ENCODE results near the gene SLX4. TPM values are rescaled to one million over a fixed set of nuclear protein-coding genes. Genes with fewer than 3 reads are reported as not detected.

Gene SLX4
- total and polyA plus RNA-seq, 2 donors: 2.7 to 4.4 TPM

DNA sequence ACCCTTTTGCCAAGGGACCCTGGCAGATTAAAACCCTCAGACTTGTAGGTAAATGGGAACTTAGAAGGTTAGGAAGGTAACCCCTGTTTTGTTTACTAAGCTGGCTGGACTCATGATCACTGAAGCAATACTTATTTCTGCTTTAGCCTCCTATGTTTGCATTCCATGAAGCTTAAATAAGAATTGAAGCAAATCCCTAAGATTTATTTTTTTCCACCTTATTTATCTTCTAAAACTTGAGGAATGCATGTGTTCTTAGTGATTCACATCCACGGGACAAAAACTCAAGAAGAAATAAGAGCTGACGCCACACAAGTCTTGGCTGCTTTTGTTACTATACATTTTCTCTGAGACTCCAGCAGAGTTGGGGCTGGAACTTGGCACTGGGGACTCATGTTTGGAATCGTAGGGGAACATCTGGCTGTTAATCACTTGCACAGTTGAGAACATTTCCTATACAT is 75.1 kb downstream of the SLX4 start:
- WGBS: 48% methylated on average over 3 of the region's 3 CpGs
- H3K36me3 ChIP-seq (ENCODE audit: insufficient read depth): peaks cover 5% of the 10 kb centered on the region
- H3K27ac ChIP-seq (ENCODE audit: low read depth): no peak overlapping the region
- no peak for DNase-seq (ENCODE audit: extremely low spot score)
- no peak overlapping the region for H3K4me3 ChIP-seq (ENCODE audit: low read depth, low read length)
- no peaks in the 10 kb centered on the region for H3K4me1 ChIP-seq (ENCODE audit: insufficient read depth)

DNA sequence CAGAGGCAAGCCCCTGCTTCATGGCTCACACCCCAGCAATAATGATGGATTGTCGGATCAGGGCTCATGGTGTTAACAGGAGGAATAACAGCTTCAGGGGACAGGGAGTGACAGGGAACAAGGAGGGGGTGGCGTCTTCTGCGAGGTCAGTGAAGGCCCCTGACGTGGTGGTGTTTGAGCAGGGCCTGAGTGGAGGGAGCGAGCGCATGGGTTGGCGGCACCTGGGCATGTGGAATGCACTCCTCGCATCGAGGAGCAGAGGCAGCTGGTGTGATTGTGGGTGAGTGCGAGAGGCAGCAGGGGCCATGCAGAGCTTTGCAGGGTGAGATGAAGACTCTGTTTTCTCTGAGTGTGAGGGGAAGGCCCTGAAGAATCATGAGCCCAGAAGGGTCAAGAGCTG is 77.3 kb downstream of the SLX4 start:
- Histone ChIP-seq H3K4me1 (ENCODE audit: insufficient read depth) (no peaks in the 10 kb centered on the region), H3K27ac (ENCODE audit: low read depth) (no peak overlapping the region), H3K4me3 (ENCODE audit: low read depth, low read length) (no peak overlapping the region), H3K36me3 (ENCODE audit: insufficient read depth) (peaks cover 5% of the 10 kb centered on the region)
- WGBS: 94% methylated on average over 10 of the region's 10 CpGs
- DNase-seq (ENCODE audit: extremely low spot score): no peak

DNA sequence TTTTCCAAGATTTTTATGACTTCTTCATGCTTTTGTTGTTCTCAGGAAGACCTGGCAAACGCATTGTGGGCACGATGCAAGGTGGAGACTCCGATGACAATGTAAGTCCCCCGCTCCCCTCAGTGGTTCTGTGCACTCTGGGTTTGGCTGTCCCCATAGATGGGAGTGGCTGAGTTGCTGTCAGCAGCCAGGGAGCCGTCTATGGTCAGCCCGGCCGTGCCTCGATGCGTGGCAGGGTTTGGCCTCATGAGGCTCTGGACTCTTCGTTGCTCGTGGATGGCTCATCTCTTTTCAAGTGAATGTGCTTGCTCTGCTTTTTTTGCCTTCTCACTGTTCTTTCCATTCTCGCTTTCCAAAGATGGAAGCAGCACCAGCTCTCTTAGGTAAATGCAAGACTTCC is 78.7 kb downstream of the SLX4 start:
- 91% methylated on average over 12 of the region's 12 CpGs for WGBS
- Histone ChIP-seq H3K4me1 (ENCODE audit: insufficient read depth) (no peaks in the 10 kb centered on the region), H3K4me3 (ENCODE audit: low read depth, low read length) (no peak overlapping the region), H3K36me3 (ENCODE audit: insufficient read depth) (peaks cover 5% of the 10 kb centered on the region), H3K27ac (ENCODE audit: low read depth) (no peak overlapping the region)
- DNase-seq (ENCODE audit: extremely low spot score): no peak

Other genes with a start within 250 kb of the SLX4 start
- gene ZSCAN32, start 210.6 kb downstream of the SLX4 start, total RNA-seq: 7.9 TPM
- gene ZSCAN32, start 210.6 kb downstream of the SLX4 start, polyA plus RNA-seq: 13.7 TPM
- gene ZNF174, start 210.4 kb downstream of the SLX4 start, total RNA-seq: 5.9 TPM
- 15.9 TPM for gene ZNF174, start 210.4 kb downstream of the SLX4 start, polyA plus RNA-seq
- 4.1 TPM for gene ZNF597, start 168.1 kb downstream of the SLX4 start, total RNA-seq
- gene ZNF597, start 168.1 kb downstream of the SLX4 start, polyA plus RNA-seq: 1.9 TPM
- gene NAA60, start 167.9 kb downstream of the SLX4 start, total RNA-seq: 15.8 TPM
- 47.1 TPM for gene NAA60, start 167.9 kb downstream of the SLX4 start, polyA plus RNA-seq
- gene C16orf90, start 116.1 kb downstream of the SLX4 start, total RNA-seq: not detected
- not detected for gene C16orf90, start 116.1 kb downstream of the SLX4 start, polyA plus RNA-seq
- 25.7 TPM for gene CLUAP1, start 110.6 kb downstream of the SLX4 start, total RNA-seq
- gene CLUAP1, start 110.6 kb downstream of the SLX4 start, polyA plus RNA-seq: 26.0 TPM
- 1.2 TPM for gene NLRC3, start 34.2 kb downstream of the SLX4 start, total RNA-seq
- gene NLRC3, start 34.2 kb downstream of the SLX4 start, polyA plus RNA-seq: 0.49 TPM
- 25.2 TPM for gene DNASE1, start 43.1 kb upstream of the SLX4 start, total RNA-seq
- gene DNASE1, start 43.1 kb upstream of the SLX4 start, polyA plus RNA-seq: 9.4 TPM
- 43.1 TPM for gene TRAP1, start 105.9 kb upstream of the SLX4 start, total RNA-seq
- gene TRAP1, start 105.9 kb upstream of the SLX4 start, polyA plus RNA-seq: 64.1 TPM

Measured in urinary bladder (tissue), 4 donors.